Lung (tissue), 12 donors: ENCODE results near the gene GNG12. TPM values are rescaled to one million over a fixed set of nuclear protein-coding genes. Genes with fewer than 3 reads are reported as not detected.

Source experiments
- ATAC-seq: fragments of 200-7000 bp; cut with Tn5 transposase; one replicate; pipeline ENCODE4 v1.9.1; 2020; ENCODE audit warnings: moderate number of reproducible peaks; ENCODE audit not compliant: insufficient read depth, low FRiP score
- DNase-seq, 3 donors: peaks; one replicate each; pipeline ENCODE4 v3.0.0-alpha.2; 2013 to 2017
- H3K27ac ChIP-seq, 2 donors: one replicate each; pipeline ENCODE4 v1.5.1; 2013; ENCODE audit warnings: mild to moderate bottlenecking in 2 of 2, moderate library complexity in 2 of 2, control low read depth in 1 of 2, inconsistent platforms in 1 of 2, low read depth in 1 of 2, low read length in 1 of 2
- H3K27me3 ChIP-seq, 3 donors: one replicate each; pipeline ENCODE4 v1.5.1; 2013; ENCODE audit warnings: low read length in 2 of 3; ENCODE audit not compliant: control insufficient read depth in 3 of 3, insufficient read depth in 3 of 3
- H3K36me3 ChIP-seq, 4 donors: one replicate each; pipeline ENCODE4 v1.5.1; 2013; ENCODE audit warnings: low read length in 4 of 4, mild to moderate bottlenecking in 1 of 4, moderate library complexity in 1 of 4; ENCODE audit not compliant: control insufficient read depth in 4 of 4, insufficient read depth in 4 of 4
- H3K4me1 ChIP-seq, 5 donors: one replicate each; pipeline ENCODE4 v1.5.1; 2013; ENCODE audit warnings: low read length in 5 of 5, mild to moderate bottlenecking in 2 of 5, moderate library complexity in 1 of 5; ENCODE audit not compliant: control insufficient read depth in 5 of 5, insufficient read depth in 5 of 5
- H3K4me3 ChIP-seq: one replicate; pipeline ENCODE4 v1.5.1; 2013; ENCODE audit warnings: mild to moderate bottlenecking, control low read depth, moderate library complexity
- H3K9ac ChIP-seq, 2 donors: one replicate each; pipeline ENCODE4 v1.5.1; 2013; ENCODE audit warnings: low read length in 2 of 2, control low read depth in 1 of 2; ENCODE audit not compliant: insufficient read depth in 1 of 2
- H3K9me3 ChIP-seq, 4 donors: one replicate each; pipeline ENCODE4 v1.5.1; 2013; ENCODE audit warnings: low read length in 3 of 4, mild to moderate bottlenecking in 1 of 4, moderate library complexity in 1 of 4; ENCODE audit not compliant: control insufficient read depth in 4 of 4, insufficient read depth in 3 of 4
- CTCF ChIP-seq: IDR thresholded peaks from 2 replicates; pipeline ENCODE4 v1.5.1; 2012; ENCODE audit warnings: mild to moderate bottlenecking; ENCODE audit errors: control extremely low read depth, extremely low read depth
- WGBS, 2 donors: extraction: QIAGEN DNeasy Blood & Tissue Kit; methylation state at CpG; one replicate each; pipeline ENCODE4 v1.1.7; 2013; 5-methylcytosine and 5-hydroxymethylcytosine counted together
- polyA plus RNA-seq, 2 donors: library from polyadenylated mRNA; stranded (reverse); fragments of 200-250 nt; gene quantifications; one replicate each; pipeline ENCODE4 v1.2.1, GENCODE V29; 2013
- total RNA-seq, 2 donors: library from RNA; depleted of rRNA in 1 of 2; stranded (reverse); fragments of >200 nt in 1 of 2; gene quantifications; one replicate each; pipeline ENCODE4 v1.2.1, GENCODE V29; 2014 to 2021
- donor health status: control.
- donor health status: control.
- donor health status: Bipolar disorder and iron deficiency.
- donor health status: healthy.
- donor health status: DM: yes; HTN: yes; CAD: no.

Gene GNG12
- total and polyA plus RNA-seq, 4 donors, result 14.0 to 68.4 (median 32.1) TPM

GRCh38 chr1:67767103-67767782 lies 66.0 kb downstream of the GNG12 start:
- Histone ChIP-seq H3K4me1 (peaks cover 0 to 13% (median 5%) of the 10 kb centered on the region in 5 donors), H3K27ac (no peak overlapping the region), H3K36me3 (peaks cover 0 to 4% (median under 1%) of the 10 kb centered on the region in 4 donors), H3K27me3 (no peaks in the 10 kb centered on the region), H3K9ac (no peak overlapping the region), H3K9me3 (no peaks in the 10 kb centered on the region), H3K4me3 (no peak overlapping the region)
- no peak for ATAC-seq
- no peak for TF ChIP-seq CTCF
- no peak for DNase-seq
- WGBS, 2 donors, result 90 to 92% methylated on average over 6 of the region's 6 CpGs

GRCh38 chr1:67766141-67766978 lies 66.9 kb downstream of the GNG12 start:
- DNase-seq (peak; percentile 67 to 86 (median 85)), ATAC-seq (peak; percentile 43)
- Histone ChIP-seq H3K4me1 (peaks cover 0 to 13% (median under 1%) of the 10 kb centered on the region in 5 donors), H3K9me3 (no peaks in the 10 kb centered on the region), H3K9ac (peak overlapping the region in 1 of 2 donors; percentile 47), H3K4me3 (no peak overlapping the region), H3K36me3 (peaks cover 0 to 4% (median under 1%) of the 10 kb centered on the region in 4 donors), H3K27ac (no peak overlapping the region), H3K27me3 (no peaks in the 10 kb centered on the region)
- TF ChIP-seq CTCF, result peak; percentile 59
- 14 to 29% methylated on average over 17 of the region's 17 CpGs for WGBS, 2 donors

- Histone ChIP-seq H3K36me3 (peaks cover 0 to 4% (median 0%) of the 10 kb centered on the region in 4 donors), H3K9ac (no peak overlapping the region), H3K4me1 (peaks cover 0 to 17% (median 3%) of the 10 kb centered on the region in 5 donors), H3K4me3 (no peak overlapping the region), H3K27me3 (no peaks in the 10 kb centered on the region), H3K27ac (no peak overlapping the region), H3K9me3 (no peaks in the 10 kb centered on the region)
- no peak for TF ChIP-seq CTCF
- no peak for ATAC-seq
- DNase-seq, result no peak
- WGBS, 2 donors, result 82 to 83% methylated on average over 4 of the region's 4 CpGs
Observed at GRCh38 chr1:67764633-67765032, 68.6 kb downstream of the GNG12 start.
